Hepatocyte (in vitro differentiated cells): Measurements from ENCODE around the gene SEMA5A. TPM values are rescaled to one million over a fixed set of nuclear protein-coding genes. Genes with fewer than 3 reads are reported as not detected.

Experiments used
- DNase-seq: peaks from one replicate; pipeline ENCODE4 v3.0.0-alpha.2; 2016; ENCODE audit warnings: low spot score
- H2AFZ ChIP-seq: fragments of 200-600 bp; sonication (generic); 2 replicates; pipeline ENCODE4 v1.6.0; 2016; ENCODE audit warnings: antibody characterized with exemption, mild to moderate bottlenecking
- H3K27ac ChIP-seq: fragments of 200-600 bp; sonication (generic); 2 replicates; pipeline ENCODE4 v1.5.1; 2016; ENCODE audit warnings: mild to moderate bottlenecking
- H3K27me3 ChIP-seq: fragments of 200-600 bp; sonication (generic); 2 replicates; pipeline ENCODE4 v1.6.1; 2016
- H3K36me3 ChIP-seq: fragments of 200-600 bp; sonication (generic); replicated peaks from 2 replicates; pipeline ENCODE4 v1.5.1; 2016; ENCODE audit warnings: low read depth; ENCODE audit not compliant: insufficient read depth
- H3K4me1 ChIP-seq: fragments of 200-600 bp; sonication (generic); 2 replicates; pipeline ENCODE4 v1.5.1; 2016; ENCODE audit warnings: mild to moderate bottlenecking, moderate library complexity; ENCODE audit not compliant: insufficient read depth
- H3K4me2 ChIP-seq: fragments of 200-600 bp; sonication (generic); 2 replicates; pipeline ENCODE4 v1.6.0; 2016
- H3K4me3 ChIP-seq: fragments of 200-600 bp; sonication (generic); 2 replicates; pipeline ENCODE4 v1.5.1; 2016; ENCODE audit warnings: mild to moderate bottlenecking
- H3K79me2 ChIP-seq: fragments of 200-600 bp; sonication (generic); 2 replicates; pipeline ENCODE4 v1.6.0; 2017; ENCODE audit warnings: mild to moderate bottlenecking
- H3K9me2 ChIP-seq: fragments of 200-600 bp; sonication (generic); replicated peaks from 2 replicates; pipeline ENCODE4 v1.6.0; 2017; ENCODE audit warnings: mild to moderate bottlenecking; ENCODE audit not compliant: insufficient read depth
- H3K9me3 ChIP-seq: fragments of 200-600 bp; sonication (generic); 2 replicates; pipeline ENCODE4 v1.5.1; 2016; ENCODE audit warnings: low read depth, mild to moderate bottlenecking
- H4K20me1 ChIP-seq: fragments of 200-600 bp; sonication (generic); 2 replicates; pipeline ENCODE4 v1.6.0; 2016; ENCODE audit warnings: mild to moderate bottlenecking; ENCODE audit not compliant: insufficient read depth, poor library complexity, severe bottlenecking
- EZH2 ChIP-seq: fragments of 200-600 bp; sonication (generic); IDR thresholded peaks from 2 replicates; pipeline ENCODE4 v1.6.1; 2016; ENCODE audit warnings: antibody characterized with exemption, mild to moderate bottlenecking, borderline replicate concordance
- EZH2phosphoT487 ChIP-seq: fragments of 200-600 bp; sonication (generic); IDR thresholded peaks from one replicate; pipeline ENCODE4 v1.6.1; 2018; ENCODE audit warnings: antibody characterized with exemption, mild to moderate bottlenecking, low read depth, moderate library complexity; ENCODE audit not compliant: unreplicated experiment, severe bottlenecking
- WGBS: methylation state at CpG from one replicate; pipeline ENCODE4 v1.1.6; 2016; ENCODE audit warnings: low lambda C conversion rate; ENCODE audit errors: missing lambda C conversion rate; 5-methylcytosine and 5-hydroxymethylcytosine counted together
- polyA plus RNA-seq: library from polyadenylated mRNA; unstranded; fragments of >200 nt; fragmentation: Nextera tagmentation; extraction: Ambion mirVana; gene quantifications from 2 replicates; pipeline ENCODE4 v1.2.1, GENCODE V29; 2016
- total RNA-seq: library from RNA; depleted of rRNA; stranded (reverse); fragments of >200 nt; gene quantifications from 2 replicates; pipeline ENCODE4 v1.2.3, GENCODE V29; 2014
- TF ChIP-seq, protein P1 (sequence below): fragments of 200-600 bp; sonication (generic); IDR thresholded peaks from 2 replicates; pipeline ENCODE4 v1.5.1; 2016; ENCODE audit warnings: antibody characterized with exemption, mild to moderate bottlenecking; ENCODE audit not compliant: poor library complexity

The SEMA5A gene
- total and polyA plus RNA-seq, 2 experiments from 2014 or later, result 10.7 to 21.7 TPM

DNA sequence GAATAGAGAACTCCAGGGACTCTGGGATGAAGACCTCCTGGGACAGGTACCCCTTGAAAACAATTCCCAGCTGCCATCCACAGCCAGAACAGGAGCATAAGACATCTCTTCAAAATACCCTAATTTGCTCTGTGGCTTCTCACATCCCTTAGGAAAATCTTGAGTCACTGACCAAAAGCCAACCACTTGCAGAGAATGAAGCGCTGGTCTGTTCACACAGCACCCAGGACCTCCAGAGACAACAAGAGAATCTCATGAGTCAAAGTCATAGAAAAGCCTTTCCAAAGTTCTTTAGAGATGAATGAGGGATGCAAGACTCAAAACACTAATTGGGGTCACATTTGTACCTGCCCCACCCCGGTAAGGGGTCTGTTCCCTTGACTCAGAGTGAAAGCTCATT is 210.6 kb downstream of the SEMA5A start:
- WGBS, result 96% methylated on average over 2 of the region's 2 CpGs
- H3K9me3 ChIP-seq, result no peaks in the 10 kb centered on the region
- no peaks in the 10 kb centered on the region for H3K79me2 ChIP-seq
- H3K36me3 ChIP-seq, result no peaks in the 10 kb centered on the region
- H3K27ac ChIP-seq, result no peak overlapping the region
- DNase-seq, result no peak
- no peak overlapping the region for H3K4me2 ChIP-seq
- H3K4me3 ChIP-seq, result no peak overlapping the region
- H3K9me2 ChIP-seq, result no peaks in the 10 kb centered on the region
- H4K20me1 ChIP-seq, result no peaks in the 10 kb centered on the region
- peaks cover 8% of the 10 kb centered on the region for H3K4me1 ChIP-seq
- TF ChIP-seq EZH2 (no peak), EZH2phosphoT487 (no peak)
- TF ChIP-seq, protein P1, sequence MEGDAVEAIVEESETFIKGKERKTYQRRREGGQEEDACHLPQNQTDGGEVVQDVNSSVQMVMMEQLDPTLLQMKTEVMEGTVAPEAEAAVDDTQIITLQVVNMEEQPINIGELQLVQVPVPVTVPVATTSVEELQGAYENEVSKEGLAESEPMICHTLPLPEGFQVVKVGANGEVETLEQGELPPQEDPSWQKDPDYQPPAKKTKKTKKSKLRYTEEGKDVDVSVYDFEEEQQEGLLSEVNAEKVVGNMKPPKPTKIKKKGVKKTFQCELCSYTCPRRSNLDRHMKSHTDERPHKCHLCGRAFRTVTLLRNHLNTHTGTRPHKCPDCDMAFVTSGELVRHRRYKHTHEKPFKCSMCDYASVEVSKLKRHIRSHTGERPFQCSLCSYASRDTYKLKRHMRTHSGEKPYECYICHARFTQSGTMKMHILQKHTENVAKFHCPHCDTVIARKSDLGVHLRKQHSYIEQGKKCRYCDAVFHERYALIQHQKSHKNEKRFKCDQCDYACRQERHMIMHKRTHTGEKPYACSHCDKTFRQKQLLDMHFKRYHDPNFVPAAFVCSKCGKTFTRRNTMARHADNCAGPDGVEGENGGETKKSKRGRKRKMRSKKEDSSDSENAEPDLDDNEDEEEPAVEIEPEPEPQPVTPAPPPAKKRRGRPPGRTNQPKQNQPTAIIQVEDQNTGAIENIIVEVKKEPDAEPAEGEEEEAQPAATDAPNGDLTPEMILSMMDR, result no peak
- no peak overlapping the region for H2AFZ ChIP-seq
- no peaks in the 10 kb centered on the region for H3K27me3 ChIP-seq

DNA sequence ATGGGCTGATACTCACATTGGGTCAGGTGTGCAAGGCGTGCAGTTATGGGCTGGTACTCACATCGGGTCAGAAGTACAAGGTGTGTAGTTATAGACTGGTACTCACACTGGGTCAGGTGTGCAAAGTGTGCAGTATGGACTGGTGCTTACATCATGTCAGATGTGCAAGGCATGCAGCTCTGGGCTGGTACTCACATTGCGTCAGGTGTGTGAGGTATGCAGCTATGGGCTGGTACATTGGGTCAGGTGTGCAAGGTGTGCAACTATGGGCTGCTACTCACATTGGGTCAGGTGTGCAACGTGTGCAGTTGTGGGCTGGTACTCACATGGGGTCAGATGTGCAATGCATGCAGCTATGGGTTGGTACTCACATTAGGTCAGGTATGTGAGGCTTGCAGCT is 213.8 kb downstream of the SEMA5A start:
- no peaks in the 10 kb centered on the region for H3K9me3 ChIP-seq
- no peaks in the 10 kb centered on the region for H3K9me2 ChIP-seq
- H2AFZ ChIP-seq, result no peak overlapping the region
- H3K79me2 ChIP-seq, result no peaks in the 10 kb centered on the region
- H3K4me1 ChIP-seq, result no peaks in the 10 kb centered on the region
- H3K4me3 ChIP-seq, result no peak overlapping the region
- no peaks in the 10 kb centered on the region for H3K27me3 ChIP-seq
- no peak overlapping the region for H3K4me2 ChIP-seq
- TF ChIP-seq EZH2, result no peak
- TF ChIP-seq, protein P1, result no peak
- TF ChIP-seq EZH2phosphoT487, result no peak
- no peaks in the 10 kb centered on the region for H4K20me1 ChIP-seq
- WGBS, result 100% methylated on average over 4 of the region's 4 CpGs
- no peak overlapping the region for H3K27ac ChIP-seq
- H3K36me3 ChIP-seq, result no peaks in the 10 kb centered on the region
- DNase-seq, result no peak

DNA sequence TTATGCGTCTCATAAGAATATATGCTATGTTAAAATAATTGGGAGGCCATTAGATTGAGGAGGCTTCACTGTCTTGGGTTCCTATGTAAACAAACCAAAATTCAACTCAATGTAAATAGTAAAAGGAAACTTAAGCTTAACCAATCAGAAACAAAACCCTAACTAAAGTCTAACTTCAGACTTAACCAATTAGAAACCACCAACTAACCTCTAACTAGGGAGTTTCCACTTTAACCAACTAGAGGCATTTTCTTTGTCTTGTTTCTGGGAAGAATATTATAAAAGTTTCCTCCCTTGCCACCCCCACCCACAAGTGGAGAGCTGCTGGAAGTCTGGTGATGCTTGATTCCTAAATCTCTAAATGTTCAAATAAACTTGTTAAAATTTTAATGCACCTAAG is 214.5 kb downstream of the SEMA5A start:
- H3K4me1 ChIP-seq, result no peaks in the 10 kb centered on the region
- H3K79me2 ChIP-seq, result no peaks in the 10 kb centered on the region
- no peak for TF ChIP-seq EZH2phosphoT487
- no peak for TF ChIP-seq EZH2
- TF ChIP-seq, protein P1, result no peak
- no peaks in the 10 kb centered on the region for H3K9me3 ChIP-seq
- no peaks in the 10 kb centered on the region for H3K36me3 ChIP-seq
- no peak overlapping the region for H3K27ac ChIP-seq
- H3K4me3 ChIP-seq, result no peak overlapping the region
- H2AFZ ChIP-seq, result no peak overlapping the region
- WGBS, result 87% methylated on average over 1 of the region's 1 CpG
- no peaks in the 10 kb centered on the region for H3K9me2 ChIP-seq
- H3K4me2 ChIP-seq, result no peak overlapping the region
- H3K27me3 ChIP-seq, result no peaks in the 10 kb centered on the region
- no peaks in the 10 kb centered on the region for H4K20me1 ChIP-seq
- no peak for DNase-seq

DNA sequence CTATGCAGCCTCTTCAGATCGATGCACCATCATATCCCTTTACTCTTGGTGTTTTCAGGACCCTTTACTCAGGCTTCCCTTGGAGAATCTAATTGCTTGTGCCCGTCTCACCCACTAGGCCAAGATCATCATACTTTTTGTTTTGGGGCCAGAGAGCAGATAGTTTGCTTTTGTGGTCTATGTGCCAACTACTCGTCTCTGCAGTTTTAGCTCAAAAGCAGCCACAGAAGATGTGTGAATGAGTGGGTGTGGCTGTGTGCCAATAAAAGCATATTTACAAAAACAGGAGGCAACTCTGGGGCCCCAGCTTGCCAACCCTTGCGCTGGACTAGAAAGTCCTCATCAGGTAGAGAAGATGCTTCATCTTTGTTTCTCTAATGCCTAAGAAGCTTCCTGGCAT is 216.8 kb downstream of the SEMA5A start:
- no peak for DNase-seq
- TF ChIP-seq, protein P1, result no peak
- Histone ChIP-seq H3K4me3 (no peak overlapping the region), H2AFZ (no peak overlapping the region), H3K36me3 (no peaks in the 10 kb centered on the region), H4K20me1 (no peaks in the 10 kb centered on the region), H3K79me2 (no peaks in the 10 kb centered on the region), H3K4me2 (no peak overlapping the region), H3K9me2 (no peaks in the 10 kb centered on the region), H3K4me1 (no peaks in the 10 kb centered on the region), H3K9me3 (no peaks in the 10 kb centered on the region), H3K27ac (no peak overlapping the region), H3K27me3 (no peaks in the 10 kb centered on the region)
- WGBS, result 60% methylated on average over 4 of the region's 4 CpGs
